ENCODE measurements around the gene EXOC1L. TPM values are rescaled to one million over a fixed set of nuclear protein-coding genes. Genes with fewer than 3 reads are reported as not detected.
A peak's percentile ranks its signal among the peaks of the same experiment; 100 is the strongest.

EXOC1L gene
- total RNA-seq, 1 donor from 2014 or later = not detected

- TF ChIP-seq, protein P1, sequence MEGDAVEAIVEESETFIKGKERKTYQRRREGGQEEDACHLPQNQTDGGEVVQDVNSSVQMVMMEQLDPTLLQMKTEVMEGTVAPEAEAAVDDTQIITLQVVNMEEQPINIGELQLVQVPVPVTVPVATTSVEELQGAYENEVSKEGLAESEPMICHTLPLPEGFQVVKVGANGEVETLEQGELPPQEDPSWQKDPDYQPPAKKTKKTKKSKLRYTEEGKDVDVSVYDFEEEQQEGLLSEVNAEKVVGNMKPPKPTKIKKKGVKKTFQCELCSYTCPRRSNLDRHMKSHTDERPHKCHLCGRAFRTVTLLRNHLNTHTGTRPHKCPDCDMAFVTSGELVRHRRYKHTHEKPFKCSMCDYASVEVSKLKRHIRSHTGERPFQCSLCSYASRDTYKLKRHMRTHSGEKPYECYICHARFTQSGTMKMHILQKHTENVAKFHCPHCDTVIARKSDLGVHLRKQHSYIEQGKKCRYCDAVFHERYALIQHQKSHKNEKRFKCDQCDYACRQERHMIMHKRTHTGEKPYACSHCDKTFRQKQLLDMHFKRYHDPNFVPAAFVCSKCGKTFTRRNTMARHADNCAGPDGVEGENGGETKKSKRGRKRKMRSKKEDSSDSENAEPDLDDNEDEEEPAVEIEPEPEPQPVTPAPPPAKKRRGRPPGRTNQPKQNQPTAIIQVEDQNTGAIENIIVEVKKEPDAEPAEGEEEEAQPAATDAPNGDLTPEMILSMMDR (conservative IDR thresholded peaks at IDR 0.05) = no peak
- Mint-ChIP-seq H3K4me1 (ENCODE audit: unreplicated experiment) (no peaks in the 10 kb centered on the region), H3K4me3 (no peak overlapping the region), H3K9me3 (no peaks in the 10 kb centered on the region), H3K27me3 (no peaks in the 10 kb centered on the region), H3K27ac (no peak overlapping the region), H3K36me3 (no peaks in the 10 kb centered on the region)
- DNase-seq (ENCODE audit: extremely low spot score, unreplicated experiment) = no peak
Measured at GRCh38 chr4:55791666-55792065, 27.9 kb upstream of the EXOC1L start.

DNA sequence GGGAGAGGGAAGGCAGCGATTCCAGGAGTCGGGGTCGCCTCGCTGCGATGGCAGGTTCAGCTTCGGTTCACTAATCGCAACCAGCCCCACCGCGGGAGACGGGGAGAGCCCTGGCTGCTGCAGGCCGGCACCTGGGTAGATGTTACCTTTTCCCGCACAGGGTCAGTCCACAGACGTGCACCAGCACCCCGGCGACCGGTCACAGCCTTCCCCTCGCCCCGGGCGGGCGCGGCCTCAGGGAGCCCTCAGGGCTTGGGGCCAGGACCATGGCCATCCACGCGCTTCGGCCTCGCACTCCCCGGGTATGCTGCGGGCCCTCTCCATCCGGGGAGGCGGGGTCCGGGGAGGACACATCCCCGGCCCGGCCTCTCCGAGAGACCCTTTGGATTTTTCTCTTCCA is 26.1 kb upstream of the EXOC1L start:
- H3K36me3 Mint-ChIP-seq = no peaks in the 10 kb centered on the region
- no peak overlapping the region for H3K4me3 Mint-ChIP-seq
- no peak overlapping the region for H3K27ac Mint-ChIP-seq
- no peaks in the 10 kb centered on the region for H3K4me1 Mint-ChIP-seq (ENCODE audit: unreplicated experiment)
- TF ChIP-seq, protein P1 (conservative IDR thresholded peaks at IDR 0.05) = no peak
- peak; percentile 72 for DNase-seq (ENCODE audit: extremely low spot score, unreplicated experiment)
- no peaks in the 10 kb centered on the region for H3K27me3 Mint-ChIP-seq
- no peaks in the 10 kb centered on the region for H3K9me3 Mint-ChIP-seq

DNA sequence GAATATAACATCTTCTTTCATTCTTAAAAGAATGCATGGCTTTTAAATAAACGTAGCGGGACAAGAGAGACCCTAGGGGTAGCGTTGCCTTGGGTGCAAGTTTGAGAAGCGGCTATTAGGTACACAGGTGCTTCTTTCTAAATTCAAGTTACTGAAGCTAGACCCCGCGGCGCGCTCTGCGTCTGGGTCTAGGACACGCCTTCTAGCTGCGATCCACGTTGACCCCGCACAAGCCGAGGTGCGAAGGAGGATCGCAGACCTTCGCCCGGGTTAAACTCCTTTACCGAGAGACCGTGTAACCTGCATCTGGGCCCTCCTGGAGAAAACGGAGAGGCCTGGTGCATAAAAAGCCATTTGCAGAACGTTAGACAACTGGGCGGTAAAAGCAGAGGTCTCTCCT is 25.5 kb upstream of the EXOC1L start:
- no peak for DNase-seq (ENCODE audit: extremely low spot score, unreplicated experiment)
- TF ChIP-seq, protein P1 (conservative IDR thresholded peaks at IDR 0.05) = no peak
- H3K9me3 Mint-ChIP-seq = no peaks in the 10 kb centered on the region
- no peaks in the 10 kb centered on the region for H3K27me3 Mint-ChIP-seq
- H3K36me3 Mint-ChIP-seq = no peaks in the 10 kb centered on the region
- no peak overlapping the region for H3K4me3 Mint-ChIP-seq
- H3K27ac Mint-ChIP-seq = no peak overlapping the region
- H3K4me1 Mint-ChIP-seq (ENCODE audit: unreplicated experiment) = no peaks in the 10 kb centered on the region

GRCh38 chr4:55795341-55795740 is 24.2 kb upstream of the EXOC1L start:
- H3K27me3 Mint-ChIP-seq = no peaks in the 10 kb centered on the region
- no peaks in the 10 kb centered on the region for H3K36me3 Mint-ChIP-seq
- no peak overlapping the region for H3K27ac Mint-ChIP-seq
- TF ChIP-seq, protein P1 (conservative IDR thresholded peaks at IDR 0.05) = no peak
- no peak overlapping the region for H3K4me3 Mint-ChIP-seq
- H3K4me1 Mint-ChIP-seq (ENCODE audit: unreplicated experiment) = no peaks in the 10 kb centered on the region
- no peaks in the 10 kb centered on the region for H3K9me3 Mint-ChIP-seq
- no peak for DNase-seq (ENCODE audit: extremely low spot score, unreplicated experiment)

- no peaks in the 10 kb centered on the region for H3K4me1 Mint-ChIP-seq (ENCODE audit: unreplicated experiment)
- TF ChIP-seq, protein P1 (conservative IDR thresholded peaks at IDR 0.05) = no peak
- no peak overlapping the region for H3K4me3 Mint-ChIP-seq
- H3K36me3 Mint-ChIP-seq = no peaks in the 10 kb centered on the region
- peaks cover 3% of the 10 kb centered on the region for H3K27me3 Mint-ChIP-seq
- H3K9me3 Mint-ChIP-seq = no peaks in the 10 kb centered on the region
- DNase-seq (ENCODE audit: extremely low spot score, unreplicated experiment) = no peak
- no peak overlapping the region for H3K27ac Mint-ChIP-seq
Measured at GRCh38 chr4:55801498-55801897, 18.1 kb upstream of the EXOC1L start.

DNA sequence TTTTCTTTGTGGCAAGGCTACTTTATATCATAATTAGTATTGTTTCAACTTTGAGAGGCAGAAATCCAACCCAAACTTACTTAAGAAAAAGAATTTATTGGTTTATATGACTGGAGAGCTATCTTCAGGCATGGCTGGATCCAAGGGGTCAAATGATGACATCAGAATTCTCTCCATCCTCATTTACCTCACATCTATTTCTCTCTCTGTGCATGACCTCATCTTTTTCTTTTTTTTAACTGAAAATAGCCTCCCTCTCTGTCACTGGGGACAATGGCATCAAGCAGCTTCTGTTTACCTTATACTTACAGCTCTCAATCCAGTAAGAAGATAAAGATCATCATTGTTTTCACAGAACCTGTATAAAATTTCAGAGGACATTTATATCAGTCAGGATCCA is 12.0 kb upstream of the EXOC1L start:
- Mint-ChIP-seq H3K9me3 (no peaks in the 10 kb centered on the region), H3K36me3 (no peaks in the 10 kb centered on the region), H3K4me3 (no peak overlapping the region), H3K27ac (no peak overlapping the region), H3K27me3 (peaks cover 3% of the 10 kb centered on the region), H3K4me1 (ENCODE audit: unreplicated experiment) (no peaks in the 10 kb centered on the region)
- TF ChIP-seq, protein P1 (conservative IDR thresholded peaks at IDR 0.05) = no peak
- DNase-seq (ENCODE audit: extremely low spot score, unreplicated experiment) = no peak
